HCT116 (cell line): ENCODE results near the gene SCYGR1. TPM values are rescaled to one million over a fixed set of nuclear protein-coding genes. Genes with fewer than 3 reads are reported as not detected.

Experiments used
- ATAC-seq: fragments of 200-7000 bp; cut with Tn5 transposase; 2 replicates; pipeline ENCODE4 v1.9.1; 2020; ENCODE audit warnings: mild to moderate bottlenecking, moderate library complexity
- BruUV-seq: library from RNA; stranded (reverse); fragments of 400-500 nt; replicated peaks from 2 replicates; lab custom pipeline; 2021; lab: Mats Ljungman, UMichigan
- CTCF ChIA-PET: fragments of 300-600 bp; sonication (Branson Sonifier 250); formaldehyde crosslinking; loops from one replicate; lab custom pipeline; 2021; ENCODE audit warnings: antibody characterized with exemption; lab: Charles Lee
- POLR2A ChIA-PET: fragments of 300-600, 350-600 bp; sonication (Branson Sonifier 250); formaldehyde crosslinking; loops from one replicate; lab custom pipeline; 2021; ENCODE audit warnings: antibody characterized with exemption; lab: Charles Lee
- RAD21 ChIA-PET, 2 experiments: fragments of 300-600 bp; sonication (Branson Sonifier 250); formaldehyde crosslinking; loops; one replicate each; lab custom pipeline; 2023; ENCODE audit warnings: low total read pairs in 2 of 2; ENCODE audit not compliant: uncharacterized antibody in 2 of 2, unreplicated experiment in 2 of 2, low non-redundant PET in 1 of 2; lab: Charles Lee
- DNase-seq: peaks from one replicate; pipeline ENCODE4 v3.0.0-alpha.2; 2010; ENCODE audit warnings: low read depth, low spot score
- H2AFZ ChIP-seq: fragments of 200-600 bp; shearing (Covaris generic), sonication (generic); 2 replicates; pipeline ENCODE4 v1.6.1; 2017; ENCODE audit warnings: low read depth, mixed run types, mixed read lengths, antibody characterized with exemption, low read length; ENCODE audit not compliant: poor library complexity, severe bottlenecking
- H3K27ac ChIP-seq: 2 replicates; pipeline ENCODE4 v1.5.1; 2012; ENCODE audit warnings: low read depth, low read length
- H3K27me3 ChIP-seq: fragments of 200-600 bp; sonication (generic); 2 replicates; pipeline ENCODE4 v1.6.1; 2016; ENCODE audit warnings: mixed run types, low read length, mixed read lengths; ENCODE audit not compliant: insufficient read depth
- H3K36me3 ChIP-seq, 2 experiments: fragments of 200-500 bp in 1 of 2; fragments of 200-600 bp in 1 of 2; sonication (Bioruptor generic) in 1 of 2; sonication (generic) in 1 of 2; 2 replicates each; pipeline versions ENCODE4 v1.5.1 to v1.6.1; 2014 to 2016; ENCODE audit warnings: low read length in 2 of 2, inconsistent platforms in 1 of 2, mixed read lengths in 1 of 2, mixed run types in 1 of 2; ENCODE audit not compliant: insufficient read depth in 2 of 2, control insufficient read depth in 1 of 2
- H3K4me1 ChIP-seq, 2 experiments: fragments of 200-600 bp in 1 of 2; sonication (generic) in 1 of 2; 2 replicates each; pipeline versions ENCODE4 v1.5.1 to v1.6.1; 2012 to 2017; ENCODE audit warnings: low read length in 2 of 2, inconsistent platforms in 1 of 2, mild to moderate bottlenecking in 1 of 2, mixed read lengths in 1 of 2, mixed run types in 1 of 2, moderate library complexity in 1 of 2; ENCODE audit not compliant: insufficient read depth in 2 of 2, control insufficient read depth in 1 of 2
- H3K4me2 ChIP-seq: fragments of 200-600 bp; sonication (generic); 2 replicates; pipeline ENCODE4 v1.6.1; 2017; ENCODE audit warnings: mixed run types, low read length, mixed read lengths
- H3K4me3 ChIP-seq, 2 experiments: fragments of 200-600 bp in 1 of 2; sonication (generic) in 1 of 2; replicated peaks in 1 of 2; 2 replicates each; pipeline ENCODE4 v1.5.1; 2011 to 2016; ENCODE audit warnings: low read length in 2 of 2, control low read depth in 1 of 2, low read depth in 1 of 2, mild to moderate bottlenecking in 1 of 2, mixed read lengths in 1 of 2, mixed run types in 1 of 2
- H3K79me2 ChIP-seq: fragments of 200-600 bp; sonication (generic); 2 replicates; pipeline ENCODE4 v1.6.1; 2017; ENCODE audit warnings: mild to moderate bottlenecking, mixed run types, low read length, moderate library complexity, mixed read lengths; ENCODE audit not compliant: insufficient read depth
- H3K9ac ChIP-seq: fragments of 200-600 bp; sonication (generic); 2 replicates; pipeline ENCODE4 v1.6.1; 2016; ENCODE audit warnings: low read length, mixed read lengths
- H3K9me2 ChIP-seq: fragments of 200-600 bp; sonication (generic), shearing (Covaris generic); 2 replicates; pipeline ENCODE4 v1.6.1; 2017; ENCODE audit warnings: mixed run types, mild to moderate bottlenecking, moderate library complexity; ENCODE audit not compliant: insufficient read depth
- H3K9me3 ChIP-seq, 2 experiments: fragments of 200-500 bp in 1 of 2; fragments of 200-600 bp in 1 of 2; sonication (Bioruptor generic) in 1 of 2; sonication (generic) in 1 of 2; 2 replicates each; pipeline ENCODE4 v1.6.1; 2014 to 2017; ENCODE audit warnings: low read length in 2 of 2, mixed read lengths in 2 of 2, inconsistent platforms in 1 of 2, low read depth in 1 of 2, mild to moderate bottlenecking in 1 of 2, mixed run types in 1 of 2, moderate library complexity in 1 of 2; ENCODE audit not compliant: control insufficient read depth in 1 of 2, insufficient read depth in 1 of 2
- H4K20me1 ChIP-seq: fragments of 200-600 bp; sonication (generic), shearing (Covaris generic); 2 replicates; pipeline ENCODE4 v1.6.1; 2017; ENCODE audit warnings: mixed run types, mild to moderate bottlenecking, moderate library complexity; ENCODE audit not compliant: insufficient read depth
- ATF3 ChIP-seq: IDR thresholded peaks from 2 replicates; pipeline ENCODE4 v1.6.1; 2012
- CBX3 ChIP-seq: IDR thresholded peaks from 2 replicates; pipeline ENCODE4 v1.6.1; 2012; ENCODE audit warnings: low read depth
- CEBPB ChIP-seq: IDR thresholded peaks from 2 replicates; pipeline ENCODE4 v1.6.1; 2012; ENCODE audit warnings: low read depth
- CTCF ChIP-seq, 3 experiments: fragments of 200-600 bp in 1 of 3; sonication (generic) in 1 of 3; IDR thresholded peaks in 2 of 3; conservative IDR thresholded peaks in 1 of 3; 2 replicates each; pipeline ENCODE4 v1.5.1; 2012 to 2017; ENCODE audit warnings: low read depth in 2 of 3, low read length in 2 of 3, antibody characterized with exemption in 1 of 3, borderline replicate concordance in 1 of 3, control low read depth in 1 of 3, mild to moderate bottlenecking in 1 of 3, mixed read lengths in 1 of 3, mixed run types in 1 of 3, moderate library complexity in 1 of 3; ENCODE audit not compliant: insufficient read depth in 1 of 3
- EGR1 ChIP-seq: IDR thresholded peaks from 2 replicates; pipeline ENCODE4 v1.6.1; 2012; ENCODE audit warnings: low read depth
- EZH2phosphoT487 ChIP-seq: fragments of 200-600 bp; IDR thresholded peaks from 2 replicates; pipeline ENCODE4 v1.6.1; 2018; ENCODE audit warnings: antibody characterized with exemption, borderline replicate concordance
- JUND ChIP-seq: IDR thresholded peaks from 2 replicates; pipeline ENCODE4 v1.6.1; 2012
- POLR2A ChIP-seq: IDR thresholded peaks from 2 replicates; pipeline ENCODE4 v1.7.0; 2011; ENCODE audit warnings: borderline replicate concordance; ENCODE audit not compliant: insufficient read depth, insufficient read length; ENCODE audit errors: extremely low read depth
- POLR2AphosphoS5 ChIP-seq: IDR thresholded peaks from 2 replicates; pipeline ENCODE4 v1.6.1; 2011; ENCODE audit warnings: mild to moderate bottlenecking, low read depth, low read length, moderate library complexity
- REST ChIP-seq: IDR thresholded peaks from 2 replicates; pipeline ENCODE4 v1.6.1; 2012; ENCODE audit warnings: low read depth
- SIN3A ChIP-seq: IDR thresholded peaks from 2 replicates; pipeline ENCODE4 v1.6.1; 2012; ENCODE audit warnings: low read depth
- SP1 ChIP-seq: IDR thresholded peaks from 2 replicates; pipeline ENCODE4 v1.6.1; 2012; ENCODE audit warnings: low read depth
- SRF ChIP-seq: IDR thresholded peaks from 2 replicates; pipeline ENCODE4 v1.6.1; 2012; ENCODE audit warnings: low read depth
- TCF7L2 ChIP-seq: IDR thresholded peaks from 2 replicates; pipeline ENCODE4 v1.7.0; 2011; ENCODE audit warnings: borderline replicate concordance, inconsistent platforms; ENCODE audit not compliant: insufficient read depth, insufficient read length; ENCODE audit errors: extremely low read depth
- YY1 ChIP-seq: IDR thresholded peaks from 2 replicates; pipeline ENCODE4 v1.6.1; 2011; ENCODE audit warnings: low read length, low read depth, moderate library complexity, mild to moderate bottlenecking; ENCODE audit not compliant: insufficient replicate concordance; ENCODE audit errors: extremely low read depth
- ZBTB33 ChIP-seq: IDR thresholded peaks from 2 replicates; pipeline ENCODE4 v1.6.1; 2011; ENCODE audit warnings: mild to moderate bottlenecking, low read length, moderate library complexity; ENCODE audit not compliant: insufficient replicate concordance; ENCODE audit errors: extremely low read depth
- ZNF274 ChIP-seq: fragments of 200-500 bp; sonication (Bioruptor generic); IDR thresholded peaks from 2 replicates; pipeline ENCODE4 v1.6.1; 2014; ENCODE audit warnings: mild to moderate bottlenecking, low read depth, low read length, inconsistent platforms
- intact Hi-C: fragments of 100-400 bp; cut with micrococcal nuclease; formaldehyde crosslinking; loops from 2 replicates; pipeline ENCODE4 v1.10.0; 2022
- total RNA-seq: library from RNA; stranded (reverse); gene quantifications from one replicate; pipeline ENCODE4 v1.2.1, GENCODE V29; 2021; ENCODE audit not compliant: unreplicated experiment

Gene SCYGR1
- total RNA-seq, 1 experiment from 2014 or later = not detected

- no peaks in the 10 kb centered on the region for H3K9me2 ChIP-seq
- no peak overlapping the region for H2AFZ ChIP-seq
- peaks cover 4 to 19% of the 10 kb centered on the region in 2 experiments; a peak in 3 of 4 replicates for H3K36me3 ChIP-seq
- H3K4me3 ChIP-seq = no peak overlapping the region
- H3K4me2 ChIP-seq = no peak overlapping the region
- no TSS peak for BruUV-seq
- no peak for DNase-seq
- H3K4me1 ChIP-seq = no peaks in the 10 kb centered on the region
- no peak overlapping the region for H3K9ac ChIP-seq
- no peaks in the 10 kb centered on the region for H4K20me1 ChIP-seq
- H3K79me2 ChIP-seq = 0 out of 2 replicates have a peak, but pooled peaks cover 6% of the 10 kb centered on the region
- TF ChIP-seq CBX3 = no peak
- no peak for TF ChIP-seq POLR2AphosphoS5
- TF ChIP-seq EZH2phosphoT487 = no peak
- no peak for TF ChIP-seq SP1
- no peak for TF ChIP-seq ZBTB33
- no peak for TF ChIP-seq ATF3
- no peak for TF ChIP-seq JUND
- no peak for TF ChIP-seq REST
- no peak for TF ChIP-seq EGR1
- TF ChIP-seq POLR2A = no peak
- TF ChIP-seq SIN3A = no peak
- TF ChIP-seq SRF = no peak
- no peak for TF ChIP-seq CTCF (IDR thresholded peaks at IDR 0.05 in 2 of 3, conservative IDR thresholded peaks at IDR 0.05 in 1 of 3; ENCODE audit: borderline replicate concordance in 1 of 3, insufficient read depth in 1 of 3, low read depth in 2 of 3, low read length in 2 of 3)
- TF ChIP-seq CEBPB = no peak
- TF ChIP-seq TCF7L2 = no peak
- TF ChIP-seq ZNF274 = no peak
- no peak for TF ChIP-seq YY1
- TF ChIP-seq, all 23 proteins: peak for 0
- ChIA-PET POLR2A (no interaction called here), CTCF (no interaction called here), RAD21 (no interaction called here)
- intact Hi-C loops = loop anchor here (10.0 kb wide), 1 partner anchor 215 kb away; no protein-coding TSS in a partner anchor
- no peaks in the 10 kb centered on the region for H3K27me3 ChIP-seq
- H3K27ac ChIP-seq = no peak overlapping the region
- no peaks in the 10 kb centered on the region for H3K9me3 ChIP-seq
- ATAC-seq = no peak
These were observed 37.6 kb downstream of the SCYGR1 start for GRCh38 chr2:227349989-227350612.
